Fibroblast of skin of abdomen (primary cell): Measurements from ENCODE around the gene RAD50.
"Not testable (repeated sequence)": the region's sequence is repeated elsewhere in the genome, so short reads cannot be mapped to it uniquely, and the experiment has no call there.

Experiments
- DNase-seq: peaks from one replicate; pipeline ENCODE4 v3.0.0-alpha.2; 2013

RAD50 gene

GRCh38 chr5:132677682-132678400 is 121.1 kb downstream of the RAD50 start:
- DNase-seq, result no peak

- no peak for DNase-seq
Measured at GRCh38 chr5:132678735-132679134, 122.0 kb downstream of the RAD50 start.

- DNase-seq, result no peak
Measured at GRCh38 chr5:132679166-132679565, 122.4 kb downstream of the RAD50 start.

GRCh38 chr5:132679717-132680380 is 123.1 kb downstream of the RAD50 start:
- no peak for DNase-seq

GRCh38 chr5:132680780-132681475 is 124.2 kb downstream of the RAD50 start:
- DNase-seq, result no peak

GRCh38 chr5:132681476-132681831 is 124.7 kb downstream of the RAD50 start:
- no peak for DNase-seq

GRCh38 chr5:132681983-132682382 is 125.2 kb downstream of the RAD50 start:
- no peak for DNase-seq

- DNase-seq, result peak; percentile 29
Measured at GRCh38 chr5:132684491-132684890, 127.7 kb downstream of the RAD50 start.

- no peak for DNase-seq
Measured at GRCh38 chr5:132684922-132685720, 128.3 kb downstream of the RAD50 start.

GRCh38 chr5:132686193-132686592 is 129.4 kb downstream of the RAD50 start:
- no peak for DNase-seq

GRCh38 chr5:132687995-132688394 is 131.2 kb downstream of the RAD50 start:
- no peak for DNase-seq

- DNase-seq, result peak; percentile 16
Measured at GRCh38 chr5:132688536-132689339, 132.0 kb downstream of the RAD50 start.

GRCh38 chr5:132689513-132689912 is 132.7 kb downstream of the RAD50 start:
- DNase-seq, result no peak

GRCh38 chr5:132690156-132690555 is 133.4 kb downstream of the RAD50 start:
- no peak for DNase-seq

GRCh38 chr5:132691755-132692631 is 135.2 kb downstream of the RAD50 start:
- DNase-seq, result not testable (repeated sequence)

GRCh38 chr5:132692632-132692967 is 135.8 kb downstream of the RAD50 start:
- DNase-seq, result peak; percentile 63
